GM23338 (cell line): Measurements from ENCODE around the gene SPDL1.

Source experiments
- CTCF ChIP-seq, 2 experiments: fragments of 200-600 bp in 1 of 2; sonication (generic) in 1 of 2; conservative IDR thresholded peaks; 2 replicates each; pipeline versions ENCODE4 v1.5.1 to v1.6.1; 2016 to 2017; ENCODE audit warnings: antibody characterized with exemption in 2 of 2, low read depth in 2 of 2, mild to moderate bottlenecking in 2 of 2, moderate library complexity in 1 of 2
- EZH2 ChIP-seq: fragments of 200-600 bp; sonication (generic); IDR thresholded peaks from one replicate; pipeline ENCODE4 v1.8.0; 2017; ENCODE audit warnings: antibody characterized with exemption, mild to moderate bottlenecking, low read depth; ENCODE audit not compliant: unreplicated experiment
- EZH2phosphoT487 ChIP-seq: fragments of 200-600 bp; sonication (generic); IDR thresholded peaks from one replicate; pipeline ENCODE4 v1.8.1; 2018; ENCODE audit warnings: antibody characterized with exemption; ENCODE audit not compliant: unreplicated experiment
- JUNB ChIP-seq: IDR thresholded peaks from one replicate; pipeline ENCODE4 v1.6.1; 2016; ENCODE audit warnings: antibody characterized with exemption; ENCODE audit not compliant: unreplicated experiment
- POLR2AphosphoS5 ChIP-seq: IDR thresholded peaks from 2 replicates; pipeline ENCODE4 v1.6.1; 2016; ENCODE audit warnings: antibody characterized with exemption, low read depth
- REST ChIP-seq: IDR thresholded peaks from one replicate; pipeline ENCODE4 v1.6.1; 2018; ENCODE audit warnings: antibody characterized with exemption; ENCODE audit not compliant: unreplicated experiment
- ZNF114 ChIP-seq: fragments of 250-450 bp; sonication (Bioruptor Pico); IDR thresholded peaks from 2 replicates; pipeline ENCODE4 v1.5.0; 2020; ENCODE audit warnings: mild to moderate bottlenecking, moderate library complexity

GRCh38 chr5:169607882-169608281 lies 24.3 kb downstream of the SPDL1 start:
- no peak for TF ChIP-seq CTCF (conservative IDR thresholded peaks at IDR 0.05; ENCODE audit: low read depth in 2 of 2)
- no peak for TF ChIP-seq EZH2phosphoT487
- no peak for TF ChIP-seq POLR2AphosphoS5
- no peak for TF ChIP-seq JUNB
- no peak for TF ChIP-seq ZNF114 (CRISPR knock-in tag)
- TF ChIP-seq REST, result no peak
- TF ChIP-seq EZH2, result no peak
